ENCODE data around the gene PAPSS2. TPM values are rescaled to one million over a fixed set of nuclear protein-coding genes. Genes with fewer than 3 reads are reported as not detected.
"Not testable (repeated sequence)": the region's sequence is repeated elsewhere in the genome, so short reads cannot be mapped to it uniquely, and the experiment has no call there.

PAPSS2 gene
- total and polyA plus RNA-seq, 7 donors: 7.1 to 88.9 (median 8.6) TPM

DNA sequence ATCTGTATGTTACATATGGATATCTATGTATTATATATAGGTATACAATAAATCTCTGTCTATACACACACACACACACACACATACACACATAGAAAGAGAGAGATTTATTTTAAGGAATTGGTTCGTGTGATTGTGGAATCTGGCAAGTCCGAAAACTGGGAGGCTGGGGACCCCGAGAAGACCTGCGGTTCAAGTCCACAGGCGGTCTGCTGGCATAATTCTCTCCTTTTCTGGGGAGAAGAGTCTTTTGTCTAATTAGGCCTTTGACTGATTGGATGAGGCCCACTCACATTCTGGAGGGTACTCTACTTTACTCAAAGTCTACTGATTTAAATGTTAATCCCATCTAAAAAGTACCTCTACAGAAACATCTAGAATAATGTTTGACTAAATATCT lies 65.1 kb downstream of the PAPSS2 start:
- intact Hi-C loops (cut with DNase I): no loop called here
- WGBS, 2 donors: 97% methylated on average over 5 of the region's 5 CpGs
- H3K9me3 ChIP-seq: no peaks in the 10 kb centered on the region

GRCh38 chr10:87729940-87730339 lies 70.3 kb downstream of the PAPSS2 start:
- TF ChIP-seq POLR2AphosphoS5 (IDR thresholded peaks at IDR 0.05) (no peak), EP300 (IDR thresholded peaks at IDR 0.05) (no peak), POLR2A (IDR thresholded peaks at IDR 0.05) (no peak)
- TF ChIP-seq, protein P1, sequence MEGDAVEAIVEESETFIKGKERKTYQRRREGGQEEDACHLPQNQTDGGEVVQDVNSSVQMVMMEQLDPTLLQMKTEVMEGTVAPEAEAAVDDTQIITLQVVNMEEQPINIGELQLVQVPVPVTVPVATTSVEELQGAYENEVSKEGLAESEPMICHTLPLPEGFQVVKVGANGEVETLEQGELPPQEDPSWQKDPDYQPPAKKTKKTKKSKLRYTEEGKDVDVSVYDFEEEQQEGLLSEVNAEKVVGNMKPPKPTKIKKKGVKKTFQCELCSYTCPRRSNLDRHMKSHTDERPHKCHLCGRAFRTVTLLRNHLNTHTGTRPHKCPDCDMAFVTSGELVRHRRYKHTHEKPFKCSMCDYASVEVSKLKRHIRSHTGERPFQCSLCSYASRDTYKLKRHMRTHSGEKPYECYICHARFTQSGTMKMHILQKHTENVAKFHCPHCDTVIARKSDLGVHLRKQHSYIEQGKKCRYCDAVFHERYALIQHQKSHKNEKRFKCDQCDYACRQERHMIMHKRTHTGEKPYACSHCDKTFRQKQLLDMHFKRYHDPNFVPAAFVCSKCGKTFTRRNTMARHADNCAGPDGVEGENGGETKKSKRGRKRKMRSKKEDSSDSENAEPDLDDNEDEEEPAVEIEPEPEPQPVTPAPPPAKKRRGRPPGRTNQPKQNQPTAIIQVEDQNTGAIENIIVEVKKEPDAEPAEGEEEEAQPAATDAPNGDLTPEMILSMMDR (IDR thresholded peaks at IDR 0.05): no peak
- Histone ChIP-seq H3K9me3 (no peaks in the 10 kb centered on the region), H3K4me3 (no peak overlapping the region), H3K36me3 (no peaks in the 10 kb centered on the region), H3K27me3 (no peaks in the 10 kb centered on the region), H3K27ac (no peak overlapping the region), H3K4me1 (peaks cover 0 to 4% (median 3%) of the 10 kb centered on the region in 4 donors)
- intact Hi-C loops (cut with DNase I): loop anchor here (10.0 kb wide), 1 partner anchor 195 kb away; no protein-coding TSS in a partner anchor
- DNase-seq: no peak
- 55 to 71% methylated on average over 6 of the region's 6 CpGs for WGBS, 2 donors

More for the DNA sequence above, 65.1 kb downstream of the PAPSS2 start:
- Histone ChIP-seq H3K27ac (no peak overlapping the region), H3K27me3 (no peaks in the 10 kb centered on the region), H3K4me3 (no peak overlapping the region), H3K4me1 (no peaks in the 10 kb centered on the region), H3K36me3 (no peaks in the 10 kb centered on the region)
- no peak for DNase-seq
- no peak for TF ChIP-seq EP300 (IDR thresholded peaks at IDR 0.05)
- TF ChIP-seq POLR2A (IDR thresholded peaks at IDR 0.05): no peak
- TF ChIP-seq, protein P1 (IDR thresholded peaks at IDR 0.05): no peak
- no peak for TF ChIP-seq POLR2AphosphoS5 (IDR thresholded peaks at IDR 0.05)

- H3K27ac ChIP-seq: no peak overlapping the region
- H3K9me3 ChIP-seq: no peaks in the 10 kb centered on the region
- H3K4me1 ChIP-seq: peaks cover 0 to 7% (median 6%) of the 10 kb centered on the region in 4 donors
- TF ChIP-seq, protein P1 (IDR thresholded peaks at IDR 0.05): no peak
- TF ChIP-seq EP300 (IDR thresholded peaks at IDR 0.05): no peak
- TF ChIP-seq POLR2AphosphoS5 (IDR thresholded peaks at IDR 0.05): no peak
- no peak for TF ChIP-seq POLR2A (IDR thresholded peaks at IDR 0.05)
- 76 to 82% methylated on average over 5 of the region's 5 CpGs for whole genome bisulfite sequencing, 2 donors
- intact Hi-C loops (cut with DNase I): loop anchor here (10.0 kb wide), 1 partner anchor 198 kb away; no protein-coding TSS in a partner anchor
- no peaks in the 10 kb centered on the region for H3K36me3 ChIP-seq
- DNase-seq: no peak
- no peaks in the 10 kb centered on the region for H3K27me3 ChIP-seq
- H3K4me3 ChIP-seq: no peak overlapping the region
Observed at GRCh38 chr10:87733081-87733480, 73.4 kb downstream of the PAPSS2 start.

- no peak overlapping the region for H3K27ac ChIP-seq
- H3K27me3 ChIP-seq: no peaks in the 10 kb centered on the region
- H3K4me3 ChIP-seq: no peak overlapping the region
- 49 to 56% methylated on average over 7 of the region's 7 CpGs for WGBS, 2 donors
- no peak for DNase-seq
- intact Hi-C loops (cut with DNase I): loop anchor here (5.0 to 10.0 kb wide), 2 partner anchors 78 to 200 kb away; partner anchors contain the start of gene PAPSS2
- TF ChIP-seq, protein P1 (IDR thresholded peaks at IDR 0.05): peak; percentile 21 to 64 (median 58)
- no peak for TF ChIP-seq POLR2A (IDR thresholded peaks at IDR 0.05)
- no peaks in the 10 kb centered on the region for H3K36me3 ChIP-seq
- H3K9me3 ChIP-seq: no peaks in the 10 kb centered on the region
- H3K4me1 ChIP-seq: peaks cover 0 to 7% (median 6%) of the 10 kb centered on the region in 4 donors
Observed at GRCh38 chr10:87734987-87735827, 75.5 kb downstream of the PAPSS2 start.

- intact Hi-C loops (cut with DNase I): loop anchor here (5.0 to 10.0 kb wide), 2 partner anchors 81 to 203 kb away; partner anchors contain the start of gene PAPSS2
- not testable (repeated sequence) for H3K36me3 ChIP-seq, H3K27ac ChIP-seq, H3K9me3 ChIP-seq, H3K27me3 ChIP-seq, DNase-seq, H3K4me3 ChIP-seq, H3K4me1 ChIP-seq
- 94 to 97% methylated on average over 1 of the region's 1 CpG for WGBS, 2 donors
Observed at GRCh38 chr10:87738253-87738652, 78.6 kb downstream of the PAPSS2 start.

All from sigmoid colon (tissue), 7 donors.